HTR-8/SVneo (cell line): ENCODE measurements around the gene LATS2.

Experiments used
- DNase-seq: peaks from one replicate; pipeline ENCODE4 v3.0.0; 2011; ENCODE audit warnings: low spot score, mixed read lengths; ENCODE audit not compliant: insufficient read length
- FAIRE-seq: peaks from 2 replicates; lab custom pipeline; 2011; peaks lifted over from hg19 to GRCh38; lab: Jason Lieb, UNC

Gene LATS2

GRCh38 chr13:21022056-21022979 lies 39.1 kb downstream of the LATS2 start:
- no peak for FAIRE-seq
- no peak for DNase-seq

- no peak for DNase-seq
- FAIRE-seq: no peak
These were observed 40.8 kb downstream of the LATS2 start for GRCh38 chr13:21020581-21020980.

- DNase-seq (no peak), FAIRE-seq (no peak)
These were observed 41.2 kb downstream of the LATS2 start for GRCh38 chr13:21020176-21020575.

GRCh38 chr13:21018220-21018619 lies 43.2 kb downstream of the LATS2 start:
- DNase-seq (no peak), FAIRE-seq (no peak)

DNA sequence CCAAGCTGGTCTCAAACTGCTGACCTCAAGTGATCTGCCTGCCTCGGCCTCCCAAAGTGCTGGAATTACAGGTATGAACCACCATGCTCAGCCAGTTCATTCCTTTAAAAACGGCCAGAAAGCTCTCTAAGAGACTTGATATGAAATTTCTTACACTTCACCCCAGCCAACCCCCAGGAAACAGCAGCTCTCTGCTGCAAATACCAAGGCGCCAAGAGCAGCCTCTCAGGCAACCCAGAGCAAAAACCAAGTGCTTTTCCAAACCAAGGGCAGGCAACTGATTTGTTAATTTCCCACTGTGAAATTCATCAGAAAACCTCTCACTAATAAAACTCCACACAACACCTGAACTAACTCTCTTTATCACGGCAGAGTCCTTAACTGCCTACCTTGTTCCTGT lies 44.9 kb downstream of the LATS2 start:
- no peak for DNase-seq
- no peak for FAIRE-seq

DNA sequence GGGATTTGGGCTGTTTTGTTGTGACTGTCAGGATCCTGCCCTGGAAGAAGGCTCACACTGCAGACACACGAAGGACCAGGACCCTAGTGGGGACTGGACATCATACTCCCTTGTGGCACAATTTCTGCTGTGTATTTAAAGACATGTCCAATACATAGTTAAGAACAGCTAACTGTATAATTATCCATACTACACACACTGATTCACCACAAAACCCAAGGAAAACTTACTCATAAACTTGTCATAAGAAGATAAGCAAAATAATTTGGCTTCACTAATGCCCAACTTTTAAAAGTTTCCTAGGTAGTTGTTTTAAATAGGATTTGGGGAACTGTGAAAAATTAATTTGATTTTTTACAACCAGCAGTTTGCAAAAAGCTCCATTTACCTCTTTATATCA lies 46.1 kb downstream of the LATS2 start:
- FAIRE-seq (no peak), DNase-seq (no peak)

DNA sequence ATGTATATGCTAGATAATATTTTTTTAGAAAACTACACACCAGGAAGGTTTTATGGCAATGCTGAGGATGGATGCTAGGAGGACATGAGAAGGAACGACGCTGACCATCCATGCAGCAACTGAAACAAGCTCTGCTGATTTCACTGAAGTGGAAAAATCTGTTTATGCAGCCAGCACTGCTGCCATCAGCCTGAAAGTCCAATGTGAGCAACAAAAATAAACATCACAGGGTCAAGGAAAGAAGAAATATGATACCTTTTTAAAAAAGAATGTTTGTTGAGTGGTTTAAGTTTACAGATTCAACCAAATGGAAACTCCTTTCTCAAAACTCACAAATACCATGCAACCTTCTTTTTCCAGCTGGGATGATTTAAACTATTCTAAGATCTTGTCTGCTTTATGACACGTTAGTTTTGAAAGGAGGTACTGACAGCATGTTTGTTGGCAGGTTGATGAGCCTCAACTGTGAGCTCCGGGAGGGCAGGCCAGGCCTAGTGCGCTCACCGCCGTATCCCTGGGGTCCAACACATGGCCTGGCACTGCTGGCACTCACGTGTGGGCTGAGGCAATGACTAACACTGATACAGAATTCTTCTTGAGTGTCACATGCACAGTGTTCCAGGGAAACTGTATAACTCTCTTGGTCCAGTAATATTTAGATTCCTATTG lies 46.8 kb downstream of the LATS2 start:
- DNase-seq (no peak), FAIRE-seq (no peak)

GRCh38 chr13:21014139-21014501 lies 47.3 kb downstream of the LATS2 start:
- FAIRE-seq: no peak
- DNase-seq: no peak

DNA sequence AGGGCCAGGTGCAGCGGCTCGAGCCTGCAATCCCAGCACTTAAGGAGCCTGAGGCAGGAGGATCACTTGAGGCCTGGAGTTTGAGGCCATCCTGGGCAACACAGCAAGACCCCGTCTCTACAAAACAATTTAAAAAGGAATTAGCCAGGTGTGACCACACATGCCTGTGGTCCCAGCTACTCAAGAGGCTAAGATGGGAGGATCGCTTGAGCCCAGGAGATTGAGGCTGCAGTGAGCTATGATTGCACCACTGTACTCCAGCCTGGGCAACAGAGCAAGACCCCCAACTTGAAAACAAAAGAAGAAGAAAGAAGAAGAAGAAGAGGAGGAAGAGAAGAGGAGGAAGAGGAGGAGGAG lies 47.7 kb downstream of the LATS2 start:
- DNase-seq: no peak
- FAIRE-seq: no peak

- FAIRE-seq: no peak
- DNase-seq: no peak
These were observed 48.3 kb downstream of the LATS2 start for GRCh38 chr13:21012841-21013681.

GRCh38 chr13:21012211-21012610 lies 49.2 kb downstream of the LATS2 start:
- DNase-seq (no peak), FAIRE-seq (no peak)

DNA sequence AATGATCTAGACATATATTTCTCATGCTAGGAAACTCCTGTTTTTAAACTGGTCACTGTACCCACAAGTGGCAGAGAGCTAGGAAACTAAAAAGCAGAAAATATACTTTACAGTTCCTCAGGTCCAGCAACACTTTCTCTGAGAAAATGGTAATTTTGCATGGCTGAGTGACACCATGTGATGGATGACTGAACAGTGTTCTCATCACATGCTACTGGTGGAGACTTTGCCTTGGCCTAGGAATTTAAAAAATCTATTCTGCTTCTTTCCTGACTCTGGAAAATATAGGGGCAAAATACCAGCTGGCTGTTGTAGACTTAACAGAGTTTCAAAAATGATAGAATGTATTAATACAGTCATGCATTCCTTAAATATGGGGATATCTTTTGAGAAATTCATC lies 50.0 kb downstream of the LATS2 start:
- DNase-seq (no peak), FAIRE-seq (no peak)

GRCh38 chr13:21010621-21011020 lies 50.8 kb downstream of the LATS2 start:
- DNase-seq (no peak), FAIRE-seq (no peak)

DNA sequence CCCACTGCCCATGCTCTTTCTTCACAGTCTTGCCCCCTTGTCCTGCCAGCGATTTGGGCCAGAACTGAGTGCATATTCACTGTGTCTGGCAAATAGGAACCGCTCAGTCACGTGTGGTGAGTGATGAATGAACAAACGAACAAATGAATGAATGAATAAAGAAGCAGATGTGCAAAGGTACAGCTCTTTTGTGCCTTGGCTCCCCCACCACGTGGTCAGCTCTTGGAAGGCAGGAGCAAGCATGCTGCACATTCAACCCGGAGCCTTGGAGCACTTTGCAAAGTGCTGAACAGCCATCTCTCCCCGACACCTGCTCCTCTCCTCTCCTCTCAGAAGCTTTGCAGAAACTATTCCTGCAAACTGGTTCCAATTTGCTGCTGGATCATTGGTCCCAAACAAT lies 52.4 kb downstream of the LATS2 start:
- FAIRE-seq: no peak
- DNase-seq: no peak

GRCh38 chr13:21008026-21008425 lies 53.4 kb downstream of the LATS2 start:
- DNase-seq: no peak
- no peak for FAIRE-seq

- FAIRE-seq: no peak
These were observed 55.0 kb downstream of the LATS2 start for GRCh38 chr13:21006141-21007005.

DNA sequence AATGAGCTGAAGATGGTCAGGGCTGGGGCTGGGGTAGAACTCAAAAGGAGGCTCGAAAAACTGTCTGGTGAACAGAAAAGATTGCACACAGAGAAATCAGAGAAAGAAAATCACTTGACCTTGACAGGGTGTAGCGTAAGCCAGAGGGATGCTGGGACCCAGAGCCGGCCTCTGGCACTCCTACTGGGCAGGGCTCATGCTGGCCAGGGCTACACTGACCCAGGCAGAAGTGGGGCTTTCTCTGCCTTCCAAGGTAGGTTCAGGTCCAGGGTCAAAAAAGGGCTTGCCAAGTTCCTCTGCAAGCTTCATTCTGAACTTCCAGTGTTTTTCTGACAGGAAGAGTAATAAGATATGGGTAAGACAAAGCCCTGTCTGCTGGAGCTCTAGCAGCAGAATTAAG lies 56.2 kb downstream of the LATS2 start:
- FAIRE-seq: no peak
- no peak for DNase-seq

More at GRCh38 chr13:21006141-21007005, 55.0 kb downstream of the LATS2 start:
- DNase-seq: no peak

DNA sequence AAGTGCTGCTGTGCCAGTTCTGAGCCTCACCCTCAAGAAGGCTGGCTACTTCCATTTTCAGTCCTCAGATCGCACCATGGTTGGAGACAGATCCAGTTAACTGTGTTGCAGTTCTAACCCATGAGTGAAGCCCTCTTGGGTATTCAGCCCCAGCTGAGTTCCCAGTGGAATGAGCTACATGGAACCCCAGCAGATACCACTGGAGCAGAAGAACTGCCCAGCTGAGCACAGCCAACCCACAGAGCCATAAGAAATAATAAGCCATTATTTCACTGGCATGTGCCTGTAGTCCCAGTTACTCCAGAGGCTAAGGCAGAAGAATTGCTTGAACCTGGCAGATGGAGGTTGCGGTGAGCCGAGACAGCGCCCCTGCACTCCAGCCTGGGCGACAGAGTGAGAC lies 59.9 kb downstream of the LATS2 start:
- FAIRE-seq (no peak), DNase-seq (no peak)

DNA sequence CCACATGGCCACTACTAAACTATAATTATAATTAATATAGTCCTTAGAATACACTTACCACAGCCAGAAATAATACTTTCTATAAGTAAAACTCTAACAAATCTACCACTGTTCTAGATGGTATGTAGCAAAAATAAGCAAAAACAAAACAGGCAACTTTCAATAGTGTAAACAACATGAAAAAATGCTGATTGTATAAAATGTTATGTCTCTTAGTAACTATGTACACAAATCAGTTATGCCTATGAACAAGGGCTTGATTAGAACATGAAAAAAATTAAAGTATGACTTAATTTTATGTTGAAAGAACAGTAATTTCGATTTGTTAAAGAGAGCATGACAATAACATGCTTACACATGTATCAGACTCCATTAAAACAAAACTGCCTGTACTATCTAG lies 60.7 kb downstream of the LATS2 start:
- no peak for FAIRE-seq

More for the DNA sequence above, 60.7 kb downstream of the LATS2 start:
- DNase-seq: no peak
